Liver (tissue), 3 donors: Measurements from ENCODE around the gene SRGAP1.

Experiments used
- FOXA1 ChIP-seq: IDR thresholded peaks from 2 replicates; pipeline ENCODE4 v1.6.1; 2016; ENCODE audit warnings: antibody characterized with exemption
- FOXA2 ChIP-seq: IDR thresholded peaks from 2 replicates; pipeline ENCODE4 v1.6.1; 2016; ENCODE audit warnings: antibody characterized with exemption
- GABPA ChIP-seq, 2 donors: IDR thresholded peaks in 1 of 2; conservative IDR thresholded peaks in 1 of 2; 2 replicates each; pipeline ENCODE4 v1.6.1; 2016; ENCODE audit warnings: antibody characterized with exemption in 2 of 2, mild to moderate bottlenecking in 1 of 2, moderate library complexity in 1 of 2
- JUND ChIP-seq, 2 donors: IDR thresholded peaks; 2 replicates each; pipeline ENCODE4 v1.6.1; 2016; ENCODE audit warnings: antibody characterized with exemption in 2 of 2
- RAD21 ChIP-seq, 2 donors: IDR thresholded peaks; 2 replicates each; pipeline ENCODE4 v1.6.1; 2016; ENCODE audit warnings: antibody characterized with exemption in 2 of 2, mild to moderate bottlenecking in 2 of 2
- SP1 ChIP-seq: IDR thresholded peaks from 2 replicates; pipeline ENCODE4 v1.6.1; 2018; ENCODE audit warnings: antibody characterized with exemption, mild to moderate bottlenecking
- YY1 ChIP-seq: IDR thresholded peaks from 2 replicates; pipeline ENCODE4 v1.6.1; 2016; ENCODE audit warnings: antibody characterized with exemption, mild to moderate bottlenecking
- TF ChIP-seq, protein P1 (sequence below): fragments of 150-350 bp; IDR thresholded peaks from 2 replicates; pipeline ENCODE4 v1.5.1; 2017; ENCODE audit warnings: improper control_type of control experiment, low read depth, low read length; ENCODE audit not compliant: missing input control
- TF ChIP-seq, protein P2 (sequence below): IDR thresholded peaks from 2 replicates; pipeline ENCODE4 v1.6.1; 2016; ENCODE audit warnings: antibody characterized with exemption
- TF ChIP-seq, protein P3 (sequence below): IDR thresholded peaks from 2 replicates; pipeline ENCODE4 v1.6.1; 2016; ENCODE audit warnings: antibody characterized with exemption, mild to moderate bottlenecking
- donor health status: healthy.
- donor health status: healthy.

DNA sequence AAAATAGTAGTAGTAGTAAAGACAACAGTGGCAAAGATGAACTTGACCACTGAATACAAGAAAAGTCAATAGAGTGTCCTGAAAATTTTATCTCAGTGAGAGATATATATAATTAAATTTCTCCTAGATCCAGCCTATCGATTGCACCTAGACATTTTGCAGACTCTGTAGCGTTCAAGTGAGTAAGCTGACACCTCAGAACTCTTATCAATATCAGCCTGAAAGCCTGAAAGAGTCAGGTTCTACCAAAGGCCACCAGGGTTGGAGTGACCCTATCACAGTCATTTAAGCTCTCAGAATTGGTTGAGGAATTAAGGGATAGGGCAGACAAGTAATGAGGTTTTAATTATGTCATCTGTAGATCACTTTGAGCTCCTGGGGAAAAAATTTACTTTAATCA lies 174.6 kb downstream of the SRGAP1 start:
- TF ChIP-seq, protein P1, sequence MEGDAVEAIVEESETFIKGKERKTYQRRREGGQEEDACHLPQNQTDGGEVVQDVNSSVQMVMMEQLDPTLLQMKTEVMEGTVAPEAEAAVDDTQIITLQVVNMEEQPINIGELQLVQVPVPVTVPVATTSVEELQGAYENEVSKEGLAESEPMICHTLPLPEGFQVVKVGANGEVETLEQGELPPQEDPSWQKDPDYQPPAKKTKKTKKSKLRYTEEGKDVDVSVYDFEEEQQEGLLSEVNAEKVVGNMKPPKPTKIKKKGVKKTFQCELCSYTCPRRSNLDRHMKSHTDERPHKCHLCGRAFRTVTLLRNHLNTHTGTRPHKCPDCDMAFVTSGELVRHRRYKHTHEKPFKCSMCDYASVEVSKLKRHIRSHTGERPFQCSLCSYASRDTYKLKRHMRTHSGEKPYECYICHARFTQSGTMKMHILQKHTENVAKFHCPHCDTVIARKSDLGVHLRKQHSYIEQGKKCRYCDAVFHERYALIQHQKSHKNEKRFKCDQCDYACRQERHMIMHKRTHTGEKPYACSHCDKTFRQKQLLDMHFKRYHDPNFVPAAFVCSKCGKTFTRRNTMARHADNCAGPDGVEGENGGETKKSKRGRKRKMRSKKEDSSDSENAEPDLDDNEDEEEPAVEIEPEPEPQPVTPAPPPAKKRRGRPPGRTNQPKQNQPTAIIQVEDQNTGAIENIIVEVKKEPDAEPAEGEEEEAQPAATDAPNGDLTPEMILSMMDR: no peak
- TF ChIP-seq JUND (IDR thresholded peaks at IDR 0.05): no peak
- TF ChIP-seq GABPA (IDR thresholded peaks at IDR 0.05 in 1 of 2, conservative IDR thresholded peaks at IDR 0.05 in 1 of 2): no peak
- no peak for TF ChIP-seq RAD21 (IDR thresholded peaks at IDR 0.05)
- no peak for TF ChIP-seq SP1
- no peak for TF ChIP-seq FOXA1
- TF ChIP-seq, protein P2, sequence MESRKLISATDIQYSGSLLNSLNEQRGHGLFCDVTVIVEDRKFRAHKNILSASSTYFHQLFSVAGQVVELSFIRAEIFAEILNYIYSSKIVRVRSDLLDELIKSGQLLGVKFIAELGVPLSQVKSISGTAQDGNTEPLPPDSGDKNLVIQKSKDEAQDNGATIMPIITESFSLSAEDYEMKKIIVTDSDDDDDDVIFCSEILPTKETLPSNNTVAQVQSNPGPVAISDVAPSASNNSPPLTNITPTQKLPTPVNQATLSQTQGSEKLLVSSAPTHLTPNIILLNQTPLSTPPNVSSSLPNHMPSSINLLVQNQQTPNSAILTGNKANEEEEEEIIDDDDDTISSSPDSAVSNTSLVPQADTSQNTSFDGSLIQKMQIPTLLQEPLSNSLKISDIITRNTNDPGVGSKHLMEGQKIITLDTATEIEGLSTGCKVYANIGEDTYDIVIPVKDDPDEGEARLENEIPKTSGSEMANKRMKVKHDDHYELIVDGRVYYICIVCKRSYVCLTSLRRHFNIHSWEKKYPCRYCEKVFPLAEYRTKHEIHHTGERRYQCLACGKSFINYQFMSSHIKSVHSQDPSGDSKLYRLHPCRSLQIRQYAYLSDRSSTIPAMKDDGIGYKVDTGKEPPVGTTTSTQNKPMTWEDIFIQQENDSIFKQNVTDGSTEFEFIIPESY: no peak
- TF ChIP-seq FOXA2: no peak
- TF ChIP-seq, protein P3, sequence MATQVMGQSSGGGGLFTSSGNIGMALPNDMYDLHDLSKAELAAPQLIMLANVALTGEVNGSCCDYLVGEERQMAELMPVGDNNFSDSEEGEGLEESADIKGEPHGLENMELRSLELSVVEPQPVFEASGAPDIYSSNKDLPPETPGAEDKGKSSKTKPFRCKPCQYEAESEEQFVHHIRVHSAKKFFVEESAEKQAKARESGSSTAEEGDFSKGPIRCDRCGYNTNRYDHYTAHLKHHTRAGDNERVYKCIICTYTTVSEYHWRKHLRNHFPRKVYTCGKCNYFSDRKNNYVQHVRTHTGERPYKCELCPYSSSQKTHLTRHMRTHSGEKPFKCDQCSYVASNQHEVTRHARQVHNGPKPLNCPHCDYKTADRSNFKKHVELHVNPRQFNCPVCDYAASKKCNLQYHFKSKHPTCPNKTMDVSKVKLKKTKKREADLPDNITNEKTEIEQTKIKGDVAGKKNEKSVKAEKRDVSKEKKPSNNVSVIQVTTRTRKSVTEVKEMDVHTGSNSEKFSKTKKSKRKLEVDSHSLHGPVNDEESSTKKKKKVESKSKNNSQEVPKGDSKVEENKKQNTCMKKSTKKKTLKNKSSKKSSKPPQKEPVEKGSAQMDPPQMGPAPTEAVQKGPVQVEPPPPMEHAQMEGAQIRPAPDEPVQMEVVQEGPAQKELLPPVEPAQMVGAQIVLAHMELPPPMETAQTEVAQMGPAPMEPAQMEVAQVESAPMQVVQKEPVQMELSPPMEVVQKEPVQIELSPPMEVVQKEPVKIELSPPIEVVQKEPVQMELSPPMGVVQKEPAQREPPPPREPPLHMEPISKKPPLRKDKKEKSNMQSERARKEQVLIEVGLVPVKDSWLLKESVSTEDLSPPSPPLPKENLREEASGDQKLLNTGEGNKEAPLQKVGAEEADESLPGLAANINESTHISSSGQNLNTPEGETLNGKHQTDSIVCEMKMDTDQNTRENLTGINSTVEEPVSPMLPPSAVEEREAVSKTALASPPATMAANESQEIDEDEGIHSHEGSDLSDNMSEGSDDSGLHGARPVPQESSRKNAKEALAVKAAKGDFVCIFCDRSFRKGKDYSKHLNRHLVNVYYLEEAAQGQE: no peak
- no peak for TF ChIP-seq YY1
